ENCODE measurements around the gene TRIM59.

DNA sequence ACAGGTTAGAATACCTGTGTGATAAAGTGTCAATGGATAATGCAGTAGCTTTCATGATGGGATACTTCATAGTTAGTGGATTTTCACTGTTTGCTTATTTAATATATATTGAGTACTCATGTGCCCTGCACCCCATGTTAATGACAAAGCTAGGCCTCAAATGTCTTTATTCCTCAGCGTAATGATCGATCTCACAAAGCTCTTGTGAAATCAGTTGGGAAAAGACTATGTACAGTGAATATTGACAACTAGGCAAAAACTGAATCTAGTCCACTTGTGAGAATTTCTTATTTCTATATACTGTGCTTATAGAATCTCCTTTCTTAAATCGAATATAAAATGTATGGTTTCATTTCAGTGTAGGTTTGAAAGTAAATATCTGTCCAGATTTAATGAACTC lies 32.3 kb downstream of the TRIM59 start:
- TF ChIP-seq POLR2AphosphoS5 (IDR thresholded peaks at IDR 0.05; ENCODE audit: borderline replicate concordance, low read depth, low read length) (no peak), EZH2 (IDR thresholded peaks at IDR 0.05) (no peak)
